ENCODE results near the gene BPIFB1.

The BPIFB1 gene

GRCh38 chr20:33263784-33264183, 19.2 kb upstream of the BPIFB1 start:
- H3K4me3 ChIP-seq (ENCODE audit: control insufficient read depth, low read depth, low read length) = no peak overlapping the region
- no peak for DNase-seq (ENCODE audit: low read depth)
- TF ChIP-seq CTCF (conservative IDR thresholded peaks at IDR 0.05; ENCODE audit: control insufficient read depth, insufficient read depth, low read depth, low read length) = no peak

DNA sequence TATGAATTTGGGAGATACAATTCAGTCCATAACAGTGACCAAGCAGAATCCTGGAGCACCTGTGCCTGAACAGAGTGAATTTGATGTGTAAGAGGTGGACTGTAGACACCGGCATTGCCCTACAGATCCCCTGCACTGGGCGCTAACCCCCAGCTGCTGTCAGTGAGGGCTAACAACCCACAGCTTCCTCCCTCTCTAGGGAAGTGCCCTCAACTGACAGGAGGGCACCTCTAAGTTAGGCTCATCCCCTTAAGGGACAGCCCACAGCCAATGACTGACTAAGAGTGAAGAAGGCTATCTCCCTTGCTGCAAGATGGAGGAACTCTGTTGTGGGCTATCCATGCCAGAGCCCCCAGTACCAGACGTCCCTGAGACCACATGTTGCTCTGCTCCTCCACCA, 15.3 kb upstream of the BPIFB1 start:
- no peak for TF ChIP-seq CTCF (conservative IDR thresholded peaks at IDR 0.05; ENCODE audit: control insufficient read depth, insufficient read depth, low read depth, low read length)
- no peak overlapping the region for H3K4me3 ChIP-seq (ENCODE audit: control insufficient read depth, low read depth, low read length)

DNA sequence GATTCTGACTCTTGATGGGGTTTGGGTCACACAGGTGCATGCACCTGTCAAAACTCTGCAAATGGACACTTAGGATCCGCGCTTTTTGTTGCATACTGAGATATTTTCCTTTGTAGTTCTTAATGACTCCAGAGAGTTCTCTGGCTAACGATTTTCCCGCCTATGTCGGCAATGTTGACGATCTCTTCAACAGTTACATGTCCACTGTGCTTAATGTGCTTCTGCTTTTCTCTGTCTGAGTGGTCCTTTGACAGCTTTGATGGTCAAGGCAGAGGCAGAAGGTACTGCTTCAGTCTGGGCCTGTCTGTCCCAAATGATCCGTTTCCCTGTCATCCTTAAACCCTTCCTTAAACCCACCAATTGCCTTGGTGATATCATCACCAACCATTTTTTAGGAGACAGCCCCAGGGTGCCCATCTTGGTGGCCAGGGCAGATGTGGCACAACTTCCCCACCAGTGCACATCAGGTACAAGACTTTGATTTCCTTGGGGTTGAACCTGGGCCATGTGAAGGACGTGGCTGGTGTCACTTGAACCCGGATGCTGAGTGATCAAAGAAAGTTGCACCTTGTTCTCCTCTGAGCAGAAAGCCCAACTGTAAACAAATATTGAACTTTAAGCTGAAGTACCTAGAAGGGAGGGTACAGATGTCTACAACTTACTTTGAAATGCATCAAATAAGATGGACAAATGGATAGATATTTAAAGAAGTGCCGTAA, 10.7 kb upstream of the BPIFB1 start:
- no peak overlapping the region for H3K4me3 ChIP-seq (ENCODE audit: control insufficient read depth, low read depth, low read length)
- DNase-seq (ENCODE audit: low read depth) = no peak
- TF ChIP-seq CTCF (conservative IDR thresholded peaks at IDR 0.05; ENCODE audit: control insufficient read depth, insufficient read depth, low read depth, low read length) = no peak

More for the DNA sequence above, 15.3 kb upstream of the BPIFB1 start:
- DNase-seq (ENCODE audit: low read depth) = no peak

DNA sequence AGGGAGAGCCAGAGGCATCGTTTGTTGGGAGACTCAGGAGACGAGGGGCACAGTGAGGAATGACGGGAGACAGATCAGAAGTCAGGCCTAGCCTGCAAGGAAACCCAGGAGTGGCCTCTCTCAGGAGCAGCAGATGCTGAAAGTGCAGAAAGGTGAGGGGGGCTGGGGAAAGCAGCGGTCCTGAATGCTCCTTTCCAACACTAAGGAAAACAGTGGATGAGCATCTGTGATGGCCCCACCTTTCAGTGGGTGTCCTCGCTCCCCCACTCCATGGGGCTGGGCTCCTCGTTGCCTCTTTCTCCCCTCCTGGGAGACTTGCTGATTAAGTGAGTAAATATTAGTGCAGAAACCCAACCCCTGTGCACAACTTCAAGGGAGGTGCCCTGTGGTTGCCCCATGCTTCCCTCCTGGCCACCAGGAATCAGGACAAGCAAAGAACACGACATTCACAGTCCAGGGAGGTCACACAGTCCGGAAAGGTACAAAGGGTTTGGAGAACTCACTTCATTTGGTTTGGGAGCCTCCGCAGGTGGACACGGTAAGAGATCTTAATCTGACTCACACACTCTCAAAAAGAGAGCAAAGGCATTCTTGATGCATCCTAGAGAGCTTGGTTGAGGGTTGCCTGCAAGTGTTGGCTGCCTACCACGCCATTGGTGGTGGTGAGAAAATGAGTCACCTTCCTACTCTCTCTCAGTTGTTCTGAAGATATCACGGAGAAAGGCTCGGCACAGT, 9.7 kb upstream of the BPIFB1 start:
- H3K4me3 ChIP-seq (ENCODE audit: control insufficient read depth, low read depth, low read length) = no peak overlapping the region
- no peak for TF ChIP-seq CTCF (conservative IDR thresholded peaks at IDR 0.05; ENCODE audit: control insufficient read depth, insufficient read depth, low read depth, low read length)
- no peak for DNase-seq (ENCODE audit: low read depth)

DNA sequence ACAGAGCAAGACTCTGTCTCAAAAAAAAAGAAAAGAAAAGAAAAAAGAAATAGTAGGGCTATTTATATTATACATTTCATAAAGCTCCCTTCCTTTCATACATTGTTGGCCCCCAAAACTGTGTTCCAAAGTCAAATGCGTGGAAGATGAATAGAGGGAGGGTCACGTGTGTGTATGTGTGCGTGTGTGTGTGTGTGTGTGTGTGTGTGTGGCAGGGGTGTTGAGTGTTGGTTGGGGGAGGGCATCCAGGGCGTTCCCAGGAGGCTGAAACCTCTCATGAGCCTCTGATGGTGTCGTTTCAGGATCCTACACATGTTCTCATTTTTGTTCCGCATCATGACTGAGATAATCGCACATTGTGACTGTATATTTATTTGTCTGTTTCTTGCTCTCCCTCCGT, 7.8 kb upstream of the BPIFB1 start:
- no peak for TF ChIP-seq CTCF (conservative IDR thresholded peaks at IDR 0.05; ENCODE audit: control insufficient read depth, insufficient read depth, low read depth, low read length)
- no peak for DNase-seq (ENCODE audit: low read depth)
- H3K4me3 ChIP-seq (ENCODE audit: control insufficient read depth, low read depth, low read length) = no peak overlapping the region

- no peak for TF ChIP-seq CTCF (conservative IDR thresholded peaks at IDR 0.05; ENCODE audit: control insufficient read depth, insufficient read depth, low read depth, low read length)
- no peak for DNase-seq (ENCODE audit: low read depth)
Observed at GRCh38 chr20:33275871-33276270, 7.1 kb upstream of the BPIFB1 start.

More at GRCh38 chr20:33275871-33276270, 7.1 kb upstream of the BPIFB1 start:
- no peak overlapping the region for H3K4me3 ChIP-seq (ENCODE audit: control insufficient read depth, low read depth, low read length)
